C1 segment of cervical spinal cord (tissue), 14 donors: ENCODE data around the gene SSH2.
"Not testable (repeated sequence)": the region's sequence is repeated elsewhere in the genome, so short reads cannot be mapped to it uniquely, and the experiment has no call there.

Experiments used
- DNase-seq, 14 donors: peaks; one replicate each; lab custom pipeline; 2025; lab: John Stamatoyannopoulos, UW

SSH2 gene

GRCh38 chr17:29740017-29740416 is 190.0 kb downstream of the SSH2 start:
- DNase-seq, result peak in 1 of 14 donors; percentile 8

GRCh38 chr17:29734640-29735039 is 195.4 kb downstream of the SSH2 start:
- DNase-seq, result no peak

GRCh38 chr17:29733166-29733565 is 196.9 kb downstream of the SSH2 start:
- DNase-seq, result no peak

GRCh38 chr17:29732613-29733012 is 197.4 kb downstream of the SSH2 start:
- DNase-seq, result no peak

GRCh38 chr17:29732209-29732608 is 197.8 kb downstream of the SSH2 start:
- DNase-seq, result no peak

- no peak for DNase-seq
These were observed 198.5 kb downstream of the SSH2 start for GRCh38 chr17:29731589-29731929.

GRCh38 chr17:29728490-29728889 is 201.5 kb downstream of the SSH2 start:
- DNase-seq, result no peak

GRCh38 chr17:29726715-29727252 is 203.2 kb downstream of the SSH2 start:
- no peak for DNase-seq

GRCh38 chr17:29725408-29725807 is 204.6 kb downstream of the SSH2 start:
- DNase-seq, result not testable (repeated sequence)

- DNase-seq, result no peak
These were observed 206.6 kb downstream of the SSH2 start for GRCh38 chr17:29723278-29724047.

GRCh38 chr17:29722411-29723198 is 207.4 kb downstream of the SSH2 start:
- peak in 5 of 14 donors; percentile 13 to 47 (median 21) for DNase-seq

- no peak for DNase-seq
These were observed 209.5 kb downstream of the SSH2 start for GRCh38 chr17:29720551-29720950.

- DNase-seq, result no peak
These were observed 210.6 kb downstream of the SSH2 start for GRCh38 chr17:29719469-29719868.

GRCh38 chr17:29718446-29719039 is 211.5 kb downstream of the SSH2 start:
- no peak for DNase-seq

- no peak for DNase-seq
These were observed 212.2 kb downstream of the SSH2 start for GRCh38 chr17:29717817-29718216.

GRCh38 chr17:29716566-29716965 is 213.5 kb downstream of the SSH2 start:
- no peak for DNase-seq

- no peak for DNase-seq
These were observed 214.3 kb downstream of the SSH2 start for GRCh38 chr17:29715680-29716079.

- no peak for DNase-seq
These were observed 215.9 kb downstream of the SSH2 start for GRCh38 chr17:29714146-29714545.

- DNase-seq, result no peak
These were observed 216.4 kb downstream of the SSH2 start for GRCh38 chr17:29713626-29714025.

GRCh38 chr17:29711588-29712385 is 218.2 kb downstream of the SSH2 start:
- DNase-seq, result no peak

- no peak for DNase-seq
These were observed 219.1 kb downstream of the SSH2 start for GRCh38 chr17:29710891-29711418.
